ENCODE data around the gene APCDD1L. TPM values are rescaled to one million over a fixed set of nuclear protein-coding genes. Genes with fewer than 3 reads are reported as not detected.

The APCDD1L gene
- polyA plus RNA-seq, 1 donor from 2014 or later: 0.06 TPM

GRCh38 chr20:58446264-58446959 lies 68.8 kb downstream of the APCDD1L start:
- H3K36me3 Mint-ChIP-seq: peaks cover 7% of the 10 kb centered on the region
- peaks cover 14 to 15% (median 14%) of the 10 kb centered on the region in 3 donors for H3K4me1 Mint-ChIP-seq
- H3K4me3 Mint-ChIP-seq: peak overlapping the region in 1 of 4 donors; percentile 37

GRCh38 chr20:58444746-58445255 lies 70.4 kb downstream of the APCDD1L start:
- H3K27ac Mint-ChIP-seq: peak overlapping the region in 1 of 3 donors; percentile 46
- H3K27me3 Mint-ChIP-seq: no peaks in the 10 kb centered on the region
- no peaks in the 10 kb centered on the region for H3K9me3 Mint-ChIP-seq
- peaks cover 4% of the 10 kb centered on the region for H3K36me3 Mint-ChIP-seq
- H3K4me3 Mint-ChIP-seq: no peak overlapping the region
- H3K4me1 Mint-ChIP-seq: peaks cover 7 to 11% (median 9%) of the 10 kb centered on the region in 3 donors

More at GRCh38 chr20:58446264-58446959, 68.8 kb downstream of the APCDD1L start:
- H3K9me3 Mint-ChIP-seq: no peaks in the 10 kb centered on the region
- H3K27ac Mint-ChIP-seq: no peak overlapping the region
- no peaks in the 10 kb centered on the region for H3K27me3 Mint-ChIP-seq

- H3K9me3 Mint-ChIP-seq: no peaks in the 10 kb centered on the region
- peak overlapping the region in 1 of 3 donors; percentile 17 for H3K27ac Mint-ChIP-seq
Observed at GRCh38 chr20:58441723-58442122, 73.5 kb downstream of the APCDD1L start.

DNA sequence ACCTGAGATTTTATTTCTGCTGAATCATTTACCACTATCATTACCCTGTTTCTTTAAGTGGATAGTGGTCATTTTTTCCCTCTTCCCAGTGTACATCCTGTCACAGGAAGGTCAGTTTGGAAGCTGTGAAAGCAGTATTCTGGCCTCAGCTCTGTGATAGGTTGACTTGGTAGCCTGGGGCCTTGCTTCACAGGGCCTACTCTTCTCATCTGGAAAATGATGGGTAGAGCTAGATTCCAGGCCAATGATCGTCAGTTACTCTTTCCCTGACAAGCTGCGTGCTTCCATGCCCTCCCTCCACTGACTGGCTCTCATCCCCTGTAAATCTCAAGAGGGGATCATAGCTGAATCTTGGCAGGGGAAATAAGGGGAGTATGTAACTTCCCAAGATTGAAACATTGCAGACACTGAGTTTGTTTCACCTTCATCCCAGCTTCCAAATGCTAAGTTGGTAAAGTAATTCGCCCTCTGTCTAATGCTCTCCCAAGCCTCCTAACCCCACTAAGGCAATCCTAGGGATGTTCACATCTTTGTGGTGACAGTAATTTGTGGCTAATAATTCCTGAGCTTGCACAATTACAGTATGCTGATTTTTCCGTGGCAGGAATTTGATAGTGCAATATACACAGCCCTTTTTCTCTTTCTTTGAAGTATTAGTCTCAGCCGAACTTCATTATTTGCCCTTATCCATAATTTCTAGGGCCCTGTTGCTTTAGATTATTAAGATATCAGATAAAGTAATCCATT lies 75.0 kb downstream of the APCDD1L start:
- H3K27me3 Mint-ChIP-seq: no peaks in the 10 kb centered on the region
- H3K27ac Mint-ChIP-seq: no peak overlapping the region
- peaks cover 15% of the 10 kb centered on the region for H3K36me3 Mint-ChIP-seq

More at GRCh38 chr20:58441723-58442122, 73.5 kb downstream of the APCDD1L start:
- peaks cover 8% of the 10 kb centered on the region for H3K36me3 Mint-ChIP-seq
- no peak overlapping the region for H3K4me3 Mint-ChIP-seq
- no peaks in the 10 kb centered on the region for H3K27me3 Mint-ChIP-seq
- peaks cover 8 to 17% (median 8%) of the 10 kb centered on the region in 3 donors for H3K4me1 Mint-ChIP-seq

DNA sequence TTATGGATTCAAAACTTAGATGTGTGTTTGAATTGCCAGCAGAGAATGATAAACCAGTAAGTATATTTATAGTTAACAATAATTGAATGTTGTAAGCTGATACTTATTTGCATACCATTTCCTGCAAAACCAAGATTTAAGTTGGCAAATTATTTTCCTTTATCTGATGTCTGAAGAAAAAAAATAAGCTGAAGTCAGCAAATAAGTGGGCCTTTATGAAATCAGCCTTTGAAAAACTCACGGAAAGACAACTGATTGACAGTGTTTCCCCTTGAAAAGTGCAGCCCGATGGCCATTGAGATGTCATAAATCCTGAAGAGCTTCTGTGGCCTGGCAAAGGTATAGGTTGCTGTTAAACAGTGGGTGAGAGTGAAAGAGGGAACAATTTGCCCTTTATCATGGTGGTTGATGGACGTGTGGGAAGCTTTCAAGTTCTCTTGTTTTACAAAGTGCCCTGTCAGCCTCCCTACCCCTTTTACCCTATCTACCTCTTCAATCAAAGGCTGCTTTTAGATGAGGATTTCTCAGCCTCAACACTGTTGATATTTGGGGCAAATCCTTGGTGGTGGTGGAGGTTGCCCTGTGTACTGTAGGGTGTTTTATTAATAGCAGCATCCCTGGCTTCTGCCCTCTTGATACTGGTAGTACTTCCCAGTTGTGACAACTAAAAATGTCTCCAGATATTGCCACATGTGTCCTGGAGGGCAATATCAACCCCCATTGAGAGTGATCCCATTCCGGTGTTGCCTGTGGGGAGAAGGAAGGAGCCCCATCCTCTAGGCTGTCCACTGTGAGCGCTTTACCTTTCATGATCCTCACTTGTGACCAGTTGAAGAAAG lies 76.0 kb downstream of the APCDD1L start:
- Mint-ChIP-seq H3K36me3 (peaks cover 16% of the 10 kb centered on the region), H3K27me3 (no peaks in the 10 kb centered on the region), H3K4me3 (peak overlapping the region in 2 of 4 donors; percentile 23 to 41), H3K4me1 (peaks cover 4 to 23% (median 9%) of the 10 kb centered on the region in 3 donors), H3K9me3 (no peaks in the 10 kb centered on the region), H3K27ac (no peak overlapping the region)

More for the DNA sequence above, 75.0 kb downstream of the APCDD1L start:
- no peaks in the 10 kb centered on the region for H3K9me3 Mint-ChIP-seq
- H3K4me3 Mint-ChIP-seq: no peak overlapping the region
- peaks cover 8 to 22% (median 13%) of the 10 kb centered on the region in 3 donors for H3K4me1 Mint-ChIP-seq

- Mint-ChIP-seq H3K9me3 (no peaks in the 10 kb centered on the region), H3K4me1 (peaks cover 4 to 33% (median 9%) of the 10 kb centered on the region in 3 donors), H3K4me3 (no peak overlapping the region), H3K36me3 (peaks cover 14% of the 10 kb centered on the region), H3K27ac (no peak overlapping the region), H3K27me3 (no peaks in the 10 kb centered on the region)
Observed at GRCh38 chr20:58436868-58437645, 78.1 kb downstream of the APCDD1L start.

DNA sequence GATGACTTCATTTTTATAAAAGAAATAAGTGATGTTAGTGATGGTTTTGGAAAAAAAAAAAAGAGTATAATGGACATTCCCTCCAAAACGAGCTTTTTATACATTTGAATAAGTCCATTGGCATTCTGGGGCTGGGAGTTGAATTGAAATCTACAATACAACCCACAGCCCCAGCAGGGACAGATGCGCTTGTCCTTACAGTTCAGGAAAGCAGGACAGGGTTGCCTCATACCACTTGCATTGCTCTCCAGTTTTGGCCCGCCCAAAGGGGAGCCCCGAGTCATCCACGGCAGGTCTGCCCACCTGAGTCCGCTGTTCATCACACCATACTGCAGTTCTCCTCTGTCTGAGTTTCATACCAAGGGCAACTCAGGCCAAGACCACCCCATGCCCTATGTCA lies 80.0 kb downstream of the APCDD1L start:
- H3K27me3 Mint-ChIP-seq: no peaks in the 10 kb centered on the region
- H3K36me3 Mint-ChIP-seq: peaks cover 14% of the 10 kb centered on the region
- H3K4me1 Mint-ChIP-seq: peaks cover 6 to 36% (median 9%) of the 10 kb centered on the region in 3 donors
- no peaks in the 10 kb centered on the region for H3K9me3 Mint-ChIP-seq
- peak overlapping the region in 1 of 3 donors; percentile 62 for H3K27ac Mint-ChIP-seq
- no peak overlapping the region for H3K4me3 Mint-ChIP-seq

DNA sequence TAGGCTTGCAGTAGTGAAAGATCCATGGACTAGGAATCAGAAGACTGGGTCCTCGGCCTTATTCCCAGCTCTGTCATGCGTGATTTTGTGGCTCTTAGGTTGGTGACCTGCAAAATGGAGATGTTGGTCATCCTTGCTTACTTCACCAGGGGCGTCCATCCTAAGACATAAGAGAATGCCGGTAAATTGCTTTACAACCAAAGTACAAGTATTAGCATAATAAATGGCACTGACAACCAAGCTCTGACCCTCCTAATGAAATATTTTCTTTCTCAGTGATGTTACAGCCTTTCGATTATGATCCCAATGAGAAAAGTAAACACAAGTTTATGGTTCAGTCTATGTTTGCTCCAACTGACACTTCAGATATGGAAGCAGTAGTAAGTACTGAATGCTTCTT lies 80.9 kb downstream of the APCDD1L start:
- Mint-ChIP-seq H3K27me3 (no peaks in the 10 kb centered on the region), H3K27ac (no peak overlapping the region), H3K4me3 (no peak overlapping the region), H3K36me3 (peaks cover 12% of the 10 kb centered on the region), H3K4me1 (peaks cover 6 to 36% (median 9%) of the 10 kb centered on the region in 3 donors), H3K9me3 (no peaks in the 10 kb centered on the region)

- H3K27me3 Mint-ChIP-seq: no peaks in the 10 kb centered on the region
- H3K9me3 Mint-ChIP-seq: no peaks in the 10 kb centered on the region
- peaks cover 12% of the 10 kb centered on the region for H3K36me3 Mint-ChIP-seq
- H3K4me3 Mint-ChIP-seq: no peak overlapping the region
- H3K4me1 Mint-ChIP-seq: peaks cover 6 to 33% (median 6%) of the 10 kb centered on the region in 3 donors
- H3K27ac Mint-ChIP-seq: peak overlapping the region in 1 of 3 donors; percentile 86
Observed at GRCh38 chr20:58433759-58434158, 81.4 kb downstream of the APCDD1L start.

DNA sequence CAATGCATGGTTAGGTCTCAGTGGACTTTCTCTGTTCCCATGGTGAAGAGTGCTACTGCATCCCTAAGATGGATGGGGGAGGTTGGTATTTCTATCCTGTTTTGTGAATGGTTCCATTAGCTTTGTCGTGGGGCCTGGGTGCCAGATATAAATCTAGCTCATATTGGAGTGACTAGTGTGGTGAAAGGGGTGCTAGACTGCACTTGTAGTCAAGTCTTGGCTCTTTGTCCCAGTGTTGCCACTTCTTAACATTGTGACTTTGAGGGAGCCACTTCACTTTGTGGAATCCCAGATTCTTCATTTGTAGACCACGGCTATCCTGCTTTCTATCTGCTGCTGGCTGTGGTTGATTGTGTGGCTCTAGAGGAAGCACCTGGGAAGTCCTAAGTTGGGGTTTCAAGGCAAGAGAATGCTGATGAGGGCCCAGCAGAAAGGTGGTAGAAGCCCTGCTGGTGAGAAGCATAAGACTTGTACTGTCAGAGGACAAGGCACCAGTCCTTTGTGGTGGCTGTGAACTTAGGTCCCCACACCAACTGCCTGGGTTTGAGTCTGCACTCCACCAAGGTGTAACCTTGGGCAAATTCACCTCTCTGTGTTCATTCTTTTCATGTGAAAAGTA lies 82.1 kb downstream of the APCDD1L start:
- H3K9me3 Mint-ChIP-seq: no peaks in the 10 kb centered on the region
- no peak overlapping the region for H3K4me3 Mint-ChIP-seq
- peaks cover 2 to 29% (median 6%) of the 10 kb centered on the region in 3 donors for H3K4me1 Mint-ChIP-seq
- H3K36me3 Mint-ChIP-seq: peaks cover 12% of the 10 kb centered on the region
- no peaks in the 10 kb centered on the region for H3K27me3 Mint-ChIP-seq
- peak overlapping the region in 2 of 3 donors; percentile 50 to 86 for H3K27ac Mint-ChIP-seq

DNA sequence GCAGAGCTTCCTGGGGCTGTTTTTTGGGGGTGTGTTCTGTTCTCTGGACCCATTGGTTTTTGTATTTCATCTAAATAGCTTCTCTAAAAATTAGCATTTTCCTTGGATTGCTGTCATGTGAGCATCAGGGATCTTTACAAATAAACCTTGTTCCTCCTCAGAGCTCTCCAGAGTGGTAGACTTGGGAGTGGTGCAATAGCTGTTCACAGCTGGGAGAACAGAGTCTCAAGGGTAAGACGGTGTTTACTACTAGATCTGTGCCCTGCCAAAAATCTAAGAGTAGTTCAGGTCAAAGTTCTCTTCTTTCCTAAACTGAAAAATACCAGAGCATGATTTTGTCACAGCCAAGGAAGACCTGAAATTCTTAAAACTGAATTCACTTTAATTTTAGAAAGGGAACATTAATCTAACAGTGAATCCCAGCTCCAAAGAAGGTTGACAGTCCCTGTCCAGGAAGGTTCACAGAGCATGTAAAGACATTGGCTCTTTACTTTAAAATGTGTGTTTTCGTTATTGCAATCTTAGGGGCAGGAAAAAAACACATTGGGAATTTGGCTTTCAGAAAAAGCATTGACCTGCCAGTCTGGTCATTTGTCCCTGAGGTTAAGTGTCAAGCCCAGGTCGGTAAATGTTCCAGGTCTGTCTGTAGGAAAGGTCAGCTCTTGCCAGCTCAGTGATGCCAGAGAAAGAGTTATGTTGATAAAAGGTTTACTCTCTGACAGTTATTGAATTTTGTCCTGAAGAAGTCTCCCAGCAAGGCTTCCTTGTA lies 82.8 kb downstream of the APCDD1L start:
- Mint-ChIP-seq H3K27me3 (no peaks in the 10 kb centered on the region), H3K9me3 (no peaks in the 10 kb centered on the region), H3K27ac (peak overlapping the region in 1 of 3 donors; percentile 86), H3K4me1 (peaks cover 2 to 23% (median 6%) of the 10 kb centered on the region in 3 donors), H3K4me3 (no peak overlapping the region), H3K36me3 (peaks cover 10% of the 10 kb centered on the region)

GRCh38 chr20:58431134-58431533 lies 84.1 kb downstream of the APCDD1L start:
- Mint-ChIP-seq H3K36me3 (peaks cover 10% of the 10 kb centered on the region), H3K4me1 (peaks cover 2 to 20% (median 6%) of the 10 kb centered on the region in 3 donors), H3K9me3 (no peaks in the 10 kb centered on the region), H3K27me3 (no peaks in the 10 kb centered on the region), H3K27ac (no peak overlapping the region), H3K4me3 (no peak overlapping the region)

DNA sequence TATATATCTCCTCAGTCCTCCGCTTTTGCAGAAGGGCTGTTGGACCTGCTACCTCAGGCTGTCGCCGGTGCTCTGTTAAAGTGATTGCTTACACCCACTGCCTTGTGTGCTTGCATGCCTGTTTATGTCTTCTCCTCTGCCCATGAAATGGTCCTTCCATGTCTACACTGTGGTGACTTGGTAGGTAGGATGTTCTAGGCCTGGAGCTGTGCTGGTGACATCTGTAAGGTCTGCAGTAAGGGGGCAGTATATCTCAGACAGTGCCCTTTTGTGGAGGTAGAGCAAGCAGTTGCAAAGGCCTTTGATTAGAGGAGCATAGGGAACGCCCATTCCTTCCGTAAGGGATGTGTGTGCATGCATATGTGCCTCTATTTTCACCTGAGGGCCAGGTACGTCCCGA lies 85.9 kb downstream of the APCDD1L start:
- H3K36me3 Mint-ChIP-seq: no peaks in the 10 kb centered on the region
- H3K4me1 Mint-ChIP-seq: peaks cover 0 to 14% (median 4%) of the 10 kb centered on the region in 3 donors
- H3K4me3 Mint-ChIP-seq: no peak overlapping the region
- H3K9me3 Mint-ChIP-seq: no peaks in the 10 kb centered on the region
- H3K27me3 Mint-ChIP-seq: no peaks in the 10 kb centered on the region
- H3K27ac Mint-ChIP-seq: no peak overlapping the region

Data from IgD-negative memory B cell (primary cell).